Endodermal cell (in vitro differentiated cells): ENCODE data around the gene SPO11. TPM values are rescaled to one million over a fixed set of nuclear protein-coding genes. Genes with fewer than 3 reads are reported as not detected.

Experiments
- DNase-seq: peaks from one replicate; pipeline ENCODE4 v3.0.0-alpha.2; 2017
- H3K27ac ChIP-seq: 2 replicates; pipeline ENCODE4 v1.5.1; 2013; ENCODE audit warnings: mild to moderate bottlenecking, low read depth, low read length, moderate library complexity
- H3K27me3 ChIP-seq: 2 replicates; pipeline ENCODE4 v1.6.1; 2013; ENCODE audit warnings: mild to moderate bottlenecking, low read length, moderate library complexity; ENCODE audit not compliant: insufficient read depth, control insufficient read depth, poor library complexity, severe bottlenecking
- H3K36me3 ChIP-seq: 2 replicates; pipeline ENCODE4 v1.7.0; 2013; ENCODE audit warnings: mild to moderate bottlenecking, low read length, moderate library complexity; ENCODE audit not compliant: control insufficient read depth, insufficient read depth
- H3K4me1 ChIP-seq: one replicate; pipeline ENCODE4 v1.7.0; 2013; ENCODE audit warnings: low read length; ENCODE audit not compliant: control insufficient read depth, insufficient read depth
- H3K4me3 ChIP-seq: 2 replicates; pipeline ENCODE4 v1.5.1; 2013; ENCODE audit warnings: mild to moderate bottlenecking, low read length, moderate library complexity
- H3K9ac ChIP-seq: 2 replicates; pipeline ENCODE4 v1.6.1; 2013; ENCODE audit warnings: mild to moderate bottlenecking, low read length, moderate library complexity; ENCODE audit not compliant: poor library complexity, severe bottlenecking; ENCODE audit errors: extremely low read depth
- H3K9me3 ChIP-seq: 2 replicates; pipeline ENCODE4 v1.6.1; 2013; ENCODE audit warnings: mild to moderate bottlenecking, low read length, moderate library complexity; ENCODE audit not compliant: control insufficient read depth
- H3K27ac Mint-ChIP-seq: 2 replicates; pipeline ENCODE4 v1.8.0; 2020; ENCODE audit warnings: mixed read lengths
- H3K27me3 Mint-ChIP-seq: 2 replicates; pipeline ENCODE4 v1.8.0; 2021; ENCODE audit warnings: mild to moderate bottlenecking, mixed read lengths; ENCODE audit not compliant: insufficient read depth
- H3K36me3 Mint-ChIP-seq: 2 replicates; pipeline ENCODE4 v1.8.0; 2020; ENCODE audit warnings: low read depth, mixed read lengths
- H3K4me1 Mint-ChIP-seq: 2 replicates; pipeline ENCODE4 v1.8.0; 2020; ENCODE audit warnings: mixed read lengths
- H3K4me3 Mint-ChIP-seq: 2 replicates; pipeline ENCODE4 v1.8.0; 2020; ENCODE audit warnings: mild to moderate bottlenecking, moderate library complexity, mixed read lengths
- H3K9me3 Mint-ChIP-seq: 2 replicates; pipeline ENCODE4 v1.8.0; 2020; ENCODE audit warnings: mild to moderate bottlenecking, mixed read lengths
- WGBS, 2 experiments: methylation state at CpG; one replicate each; pipeline versions ENCODE4 v1.1.5 to v1.1.7; 2013; ENCODE audit warnings: missing lambda C conversion rate in 2 of 2, mixed read lengths in 1 of 2; ENCODE audit not compliant: insufficient coverage in 1 of 2, insufficient read length in 1 of 2; 5-methylcytosine and 5-hydroxymethylcytosine counted together
- total RNA-seq, 2 donors: library from RNA; stranded (reverse); fragmentation: NEBNext Ultra II Directional in 1 of 2; extraction: Animal tissue kit (Norgen Biotek cat#: 25700) in 1 of 2; gene quantifications; 2 replicates in 1 of 2; 3 replicates in 1 of 2; pipeline ENCODE4 v1.2.1, GENCODE V29; 2021
- TF ChIP-seq, protein P1 (sequence below): fragments of 200-600 bp; sonication (generic); conservative IDR thresholded peaks from 2 replicates; pipeline ENCODE4 v1.5.0; 2021; ENCODE audit warnings: antibody characterized with exemption, mild to moderate bottlenecking

The SPO11 gene
- total RNA-seq, 2 donors from 2014 or later, result not detected

DNA sequence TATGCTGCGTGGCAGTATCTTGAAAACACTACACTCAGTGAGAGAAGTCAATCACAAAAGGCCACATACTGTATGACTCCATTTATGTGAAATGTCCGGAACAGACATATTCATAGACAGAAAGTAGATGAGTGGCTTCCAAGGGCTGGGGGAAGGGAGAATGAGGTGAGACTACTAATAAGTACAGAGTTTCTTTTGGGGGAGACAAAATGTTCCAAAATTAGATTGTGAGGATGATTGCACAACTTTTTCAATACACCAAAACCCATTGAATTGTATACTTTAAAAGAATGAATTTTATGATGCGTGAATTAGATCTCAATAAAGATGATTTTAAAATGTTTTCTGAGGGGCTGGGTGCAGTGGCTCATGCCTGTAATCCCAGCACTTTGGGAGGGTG lies 9.2 kb upstream of the SPO11 start:
- Histone ChIP-seq H3K27ac (no peak overlapping the region), H3K36me3 (no peaks in the 10 kb centered on the region), H3K9me3 (peaks cover 5% of the 10 kb centered on the region), H3K9ac (no peak overlapping the region), H3K4me3 (no peak overlapping the region), H3K4me1 (peaks cover 9% of the 10 kb centered on the region), H3K27me3 (peaks cover 11% of the 10 kb centered on the region)
- no peak overlapping the region for H3K27ac Mint-ChIP-seq
- H3K4me1 Mint-ChIP-seq, result peaks cover 22% of the 10 kb centered on the region
- no peak for DNase-seq
- no peaks in the 10 kb centered on the region for H3K9me3 Mint-ChIP-seq
- H3K4me3 Mint-ChIP-seq, result no peak overlapping the region
- peaks cover 19% of the 10 kb centered on the region for H3K27me3 Mint-ChIP-seq
- WGBS, 2 experiments, result 91 to 92% methylated on average over 2 to 3 of the region's 3 CpGs
- TF ChIP-seq, protein P1, sequence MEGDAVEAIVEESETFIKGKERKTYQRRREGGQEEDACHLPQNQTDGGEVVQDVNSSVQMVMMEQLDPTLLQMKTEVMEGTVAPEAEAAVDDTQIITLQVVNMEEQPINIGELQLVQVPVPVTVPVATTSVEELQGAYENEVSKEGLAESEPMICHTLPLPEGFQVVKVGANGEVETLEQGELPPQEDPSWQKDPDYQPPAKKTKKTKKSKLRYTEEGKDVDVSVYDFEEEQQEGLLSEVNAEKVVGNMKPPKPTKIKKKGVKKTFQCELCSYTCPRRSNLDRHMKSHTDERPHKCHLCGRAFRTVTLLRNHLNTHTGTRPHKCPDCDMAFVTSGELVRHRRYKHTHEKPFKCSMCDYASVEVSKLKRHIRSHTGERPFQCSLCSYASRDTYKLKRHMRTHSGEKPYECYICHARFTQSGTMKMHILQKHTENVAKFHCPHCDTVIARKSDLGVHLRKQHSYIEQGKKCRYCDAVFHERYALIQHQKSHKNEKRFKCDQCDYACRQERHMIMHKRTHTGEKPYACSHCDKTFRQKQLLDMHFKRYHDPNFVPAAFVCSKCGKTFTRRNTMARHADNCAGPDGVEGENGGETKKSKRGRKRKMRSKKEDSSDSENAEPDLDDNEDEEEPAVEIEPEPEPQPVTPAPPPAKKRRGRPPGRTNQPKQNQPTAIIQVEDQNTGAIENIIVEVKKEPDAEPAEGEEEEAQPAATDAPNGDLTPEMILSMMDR, result no peak
- H3K36me3 Mint-ChIP-seq, result no peaks in the 10 kb centered on the region

GRCh38 chr20:57321142-57321541 lies 8.5 kb upstream of the SPO11 start:
- DNase-seq, result no peak
- TF ChIP-seq, protein P1, result no peak
- H3K9ac ChIP-seq, result no peak overlapping the region
- Mint-ChIP-seq H3K27ac (no peak overlapping the region), H3K9me3 (no peaks in the 10 kb centered on the region), H3K36me3 (no peaks in the 10 kb centered on the region), H3K27me3 (peaks cover 17% of the 10 kb centered on the region), H3K4me3 (no peak overlapping the region), H3K4me1 (peaks cover 23% of the 10 kb centered on the region)
- 87 to 100% methylated on average over 1 of the region's 2 CpGs for WGBS, 2 experiments
- no peak overlapping the region for H3K4me3 ChIP-seq
- H3K4me1 ChIP-seq, result peaks cover 9% of the 10 kb centered on the region
- H3K27ac ChIP-seq, result no peak overlapping the region
- H3K27me3 ChIP-seq, result peaks cover 11% of the 10 kb centered on the region
- H3K36me3 ChIP-seq, result no peaks in the 10 kb centered on the region
- peaks cover 5% of the 10 kb centered on the region for H3K9me3 ChIP-seq

DNA sequence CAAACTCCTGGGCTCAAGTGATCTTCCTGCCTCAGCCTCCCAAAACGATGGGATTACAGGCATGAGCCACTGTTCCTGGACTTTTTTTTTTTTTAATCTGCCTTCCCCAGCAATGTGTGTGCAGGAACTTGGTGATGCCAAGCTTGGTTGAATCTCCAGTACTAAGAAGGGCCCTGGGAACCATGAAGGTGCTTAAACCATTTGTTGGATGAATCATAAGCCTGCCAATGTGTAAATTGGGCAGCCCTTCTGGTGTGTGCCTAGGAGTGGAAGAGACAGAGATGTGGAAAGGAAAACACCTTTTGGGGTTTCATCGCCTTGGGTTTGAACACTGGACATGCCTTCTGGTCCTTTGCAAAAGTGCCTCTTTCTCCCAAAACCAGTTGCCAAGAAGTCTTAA lies 7.1 kb upstream of the SPO11 start:
- H3K9ac ChIP-seq, result no peak overlapping the region
- H3K4me3 ChIP-seq, result no peak overlapping the region
- H3K27me3 ChIP-seq, result peaks cover 11% of the 10 kb centered on the region
- Mint-ChIP-seq H3K27me3 (peaks cover 19% of the 10 kb centered on the region), H3K36me3 (no peaks in the 10 kb centered on the region), H3K9me3 (no peaks in the 10 kb centered on the region), H3K27ac (peak overlapping the region; percentile 11), H3K4me3 (no peak overlapping the region), H3K4me1 (peaks cover 35% of the 10 kb centered on the region)
- H3K9me3 ChIP-seq, result peaks cover 5% of the 10 kb centered on the region
- 67 to 84% methylated on average over 1 to 2 of the region's 2 CpGs for WGBS, 2 experiments
- TF ChIP-seq, protein P1, result no peak
- peaks cover 17% of the 10 kb centered on the region for H3K4me1 ChIP-seq
- DNase-seq, result peak; percentile 35
- H3K36me3 ChIP-seq, result no peaks in the 10 kb centered on the region
- no peak overlapping the region for H3K27ac ChIP-seq
